K562 (cell line): ENCODE results near the gene TPM4. TPM values are rescaled to one million over a fixed set of nuclear protein-coding genes. Genes with fewer than 3 reads are reported as not detected.
"Not testable (repeated sequence)": the region's sequence is repeated elsewhere in the genome, so short reads cannot be mapped to it uniquely, and the experiment has no call there.

ENCODE experiments used
- ATAC-seq: fragments of 200-7000 bp; cut with Tn5 transposase; 3 replicates; pipeline ENCODE4 v1.9.1; 2020; ENCODE audit warnings: moderate library complexity
- BruUV-seq: library from RNA; stranded (reverse); fragments of 400-500 nt; replicated peaks from 2 replicates; lab custom pipeline; 2021; lab: Mats Ljungman, UMichigan
- CTCF ChIA-PET: fragments of 300-600 bp; formaldehyde crosslinking; extraction: SDS; loops from one replicate; lab custom pipeline; 2021; ENCODE audit warnings: low intra/inter-chr PET ratio; lab: Yijun Ruan, JAX
- POLR2A ChIA-PET: fragments of 300-600, 350-650 bp; sonication (Branson Sonifier 250); formaldehyde crosslinking; extraction: SDS; loops from one replicate; lab custom pipeline; 2021; ENCODE audit warnings: antibody characterized with exemption, inconsistent platforms; lab: Yijun Ruan, JAX
- DNase-seq, 4 experiments: peaks; one replicate each; pipeline versions ENCODE4 v3.0.0 to v3.0.0-alpha.2; 2011 to 2018; ENCODE audit warnings: low spot score in 3 of 4, mixed read lengths in 3 of 4; ENCODE audit errors: extremely low read depth in 1 of 4
- FAIRE-seq: peaks from 2 replicates; lab custom pipeline; 2011; peaks lifted over from hg19 to GRCh38; lab: Jason Lieb, UNC
- H2AFZ ChIP-seq: 2 replicates; pipeline ENCODE4 v1.6.0; 2011; ENCODE audit warnings: low read depth, low read length, control low read depth, inconsistent platforms
- H3K27ac ChIP-seq: fragments of 200-600 bp; 3 replicates; pipeline ENCODE4 v1.8.0; 2011; ENCODE audit warnings: low read depth, mild to moderate bottlenecking, control low read depth, inconsistent platforms, low read length, moderate library complexity, mixed read lengths; ENCODE audit errors: extremely low read depth
- H3K27me3 ChIP-seq, 2 experiments: fragments of 300-600 bp in 1 of 2; 2 replicates in 1 of 2; 3 replicates in 1 of 2; pipeline versions ENCODE4 v1.6.0 to v1.8.0; 2011; ENCODE audit warnings: inconsistent platforms in 2 of 2, low read length in 2 of 2, mild to moderate bottlenecking in 1 of 2, mixed read lengths in 1 of 2, moderate library complexity in 1 of 2; ENCODE audit not compliant: control insufficient read depth in 2 of 2, insufficient read depth in 2 of 2
- H3K36me3 ChIP-seq: fragments of 300-600 bp; 3 replicates; pipeline ENCODE4 v1.8.0; 2011; ENCODE audit warnings: mild to moderate bottlenecking, low read length, inconsistent platforms; ENCODE audit not compliant: control insufficient read depth, insufficient read depth
- H3K4me1 ChIP-seq, 2 experiments: fragments of 200-600 bp in 1 of 2; replicated peaks in 1 of 2; 2 replicates in 1 of 2; 3 replicates in 1 of 2; pipeline versions ENCODE4 v1.5.1 to v1.8.0; 2011; ENCODE audit warnings: inconsistent platforms in 2 of 2, low read length in 2 of 2, mild to moderate bottlenecking in 1 of 2, mixed read lengths in 1 of 2, moderate library complexity in 1 of 2; ENCODE audit not compliant: control insufficient read depth in 2 of 2, insufficient read depth in 2 of 2
- H3K4me2 ChIP-seq: 2 replicates; pipeline ENCODE4 v1.6.1; 2011; ENCODE audit warnings: low read length, control low read depth, inconsistent platforms, mixed read lengths; ENCODE audit not compliant: insufficient read depth
- H3K4me3 ChIP-seq: fragments of 200-600 bp; sonication (generic), shearing (Covaris generic); 2 replicates; pipeline ENCODE4 v1.5.1; 2016; ENCODE audit warnings: control low read depth, inconsistent platforms
- H3K79me2 ChIP-seq: fragments of 200-600 bp; 3 replicates; pipeline ENCODE4 v1.8.0; 2011; ENCODE audit warnings: low read length, inconsistent platforms; ENCODE audit not compliant: control insufficient read depth, insufficient read depth
- H3K9ac ChIP-seq, 2 experiments: 2 replicates each; pipeline versions ENCODE4 v1.6.0 to v1.6.1; 2011; ENCODE audit warnings: low read depth in 2 of 2, low read length in 2 of 2, control low read depth in 1 of 2, inconsistent platforms in 1 of 2, mild to moderate bottlenecking in 1 of 2, mixed read lengths in 1 of 2; ENCODE audit not compliant: insufficient read depth in 1 of 2
- H3K9me1 ChIP-seq: one replicate; pipeline ENCODE4 v1.6.0; 2011; ENCODE audit warnings: inconsistent platforms, mild to moderate bottlenecking, low read length, moderate library complexity; ENCODE audit not compliant: control insufficient read depth, insufficient read depth
- H3K9me3 ChIP-seq: replicated peaks from 2 replicates; pipeline ENCODE4 v1.5.1; 2011; ENCODE audit warnings: low read depth, low read length, inconsistent platforms; ENCODE audit not compliant: control insufficient read depth, insufficient read depth
- H4K20me1 ChIP-seq: replicated peaks from 2 replicates; pipeline ENCODE4 v1.6.1; 2011; ENCODE audit warnings: low read length, inconsistent platforms, mixed read lengths; ENCODE audit not compliant: control insufficient read depth, insufficient read depth
- CBFA2T2 ChIP-seq: fragments of 450-650 bp; conservative IDR thresholded peaks from 2 replicates; pipeline ENCODE4 v1.6.1; 2017; ENCODE audit warnings: mild to moderate bottlenecking
- RAD51 ChIP-seq: fragments of 450-650 bp; IDR thresholded peaks from 2 replicates; pipeline ENCODE4 v1.7.1; 2016; ENCODE audit warnings: low read depth, mild to moderate bottlenecking, borderline replicate concordance
- TFE3 ChIP-seq: fragments of 450-650 bp; formaldehyde crosslinking; IDR thresholded peaks from 2 replicates; pipeline ENCODE4 v1.4.0; 2020; ENCODE audit warnings: mild to moderate bottlenecking, mixed read lengths
- TOE1 ChIP-seq, 2 experiments: fragments of 450-650 bp in 1 of 2; sonication (generic) in 1 of 2; formaldehyde crosslinking in 1 of 2; IDR thresholded peaks; 2 replicates each; pipeline versions ENCODE4 v1.7.1 to v1.8.0; 2016 to 2022; ENCODE audit warnings: borderline replicate concordance in 2 of 2, mild to moderate bottlenecking in 2 of 2, antibody characterized with exemption in 1 of 2, inconsistent platforms in 1 of 2, low read depth in 1 of 2, missing genetic modification reagents in 1 of 2, moderate library complexity in 1 of 2
- USF1 ChIP-seq: sonication (generic); formaldehyde crosslinking; IDR thresholded peaks from 2 replicates; pipeline ENCODE4 v1.9.0; 2022; ENCODE audit warnings: mild to moderate bottlenecking, missing genetic modification reagents
- USF2 ChIP-seq: sonication (generic); formaldehyde crosslinking; IDR thresholded peaks from 2 replicates; pipeline ENCODE4 v1.5.0; 2020; ENCODE audit warnings: missing genetic modification reagents
- WGBS: fragments of 100-300 bp; shearing (Covaris generic); methylation state at CpG from one replicate; pipeline ENCODE4 v1.1.6; 2016; ENCODE audit warnings: low coverage, mixed read lengths; ENCODE audit not compliant: insufficient coverage; ENCODE audit errors: missing lambda C conversion rate; 5-methylcytosine and 5-hydroxymethylcytosine counted together
- in situ Hi-C: fragments of 300-500 bp; cut with MboI; formaldehyde crosslinking; loops from 4 replicates; pipeline ENCODE4 v1.15.0; 2018; ENCODE audit warnings: inconsistent platforms, mixed read lengths
- intact Hi-C: fragments of 100-400 bp; cut with micrococcal nuclease; formaldehyde crosslinking; loops from 2 replicates; pipeline ENCODE4 v1.14.2; 2022
- polyA plus RNA-seq, 8 experiments: library from polyadenylated mRNA; depleted of rRNA in 4 of 8; stranded (reverse) in 5 of 8; unstranded in 3 of 8; fragments of >200 nt; fragmentation: Nextera tagmentation in 2 of 8; fragmentation: Illumina TruSeq in 1 of 8; extraction: Ambion mirVana in 2 of 8; extraction: Trizol in 1 of 8; gene quantifications; 2 replicates each; pipeline versions ENCODE4 v1.2.1 to v1.2.3, GENCODE V29; 2011 to 2014; ENCODE audit warnings: inconsistent platforms in 1 of 8, missing spikeins in 1 of 8
- total RNA-seq, 7 experiments: library from RNA; depleted of rRNA in 6 of 7; stranded (reverse); fragments of >200 nt in 6 of 7; fragmentation: Illumina TruSeq in 2 of 7; extraction: Trizol in 2 of 7; gene quantifications; 2 replicates each; pipeline versions ENCODE4 v1.2.1 to v1.2.3, GENCODE V29; 2011 to 2021; ENCODE audit warnings: low replicate concordance in 1 of 7

The TPM4 gene
- total and polyA plus RNA-seq, 9 of the 15 experiments (the other 6 are each of a cell fraction or from before 2014, with no cell fraction given) = 28.1 to 111 (median 77.4) TPM

GRCh38 chr19:16030155-16030554 is 46.1 kb upstream of the TPM4 start:
- H3K4me3 ChIP-seq; POLR2A ChIA-PET; H4K20me1 ChIP-seq; CTCF ChIA-PET; H3K79me2 ChIP-seq; H3K27ac ChIP-seq; H3K4me2 ChIP-seq; H3K9me3 ChIP-seq; BruUV-seq; H3K9ac ChIP-seq; in situ Hi-C loops; H3K9me1 ChIP-seq; H3K4me1 ChIP-seq; intact Hi-C loops; H2AFZ ChIP-seq; H3K36me3 ChIP-seq; DNase-seq; FAIRE-seq; ATAC-seq; TF ChIP-seq TOE1 (CRISPR knock-in tag; IDR thresholded peaks at IDR 0.05; ENCODE audit: borderline replicate concordance, low read depth): not testable (repeated sequence)
- TF ChIP-seq USF1 (CRISPR knock-in tag) (peak; percentile 45; the same call in 1 of the 2 replicates), TFE3 (CRISPR knock-in tag) (peak; percentile 82), USF2 (CRISPR knock-in tag) (peak; percentile 42; the same call in 1 of the 2 replicates), TOE1 (IDR thresholded peaks at IDR 0.05; ENCODE audit: borderline replicate concordance) (peak; percentile 66; the same call in 1 of the 2 replicates), CBFA2T2 (peak; percentile 46), RAD51 (peak; percentile 84)
- WGBS = 52% methylated on average over 12 of the region's 12 CpGs
- H3K27me3 ChIP-seq = peaks cover 16 to 22% of the 10 kb centered on the region in 2 experiments; a peak in 4 of 5 replicates
